OCI-LY7 (cell line): ENCODE measurements around the gene SYNGR1.

Experiments used
- EZH2phosphoT487 ChIP-seq: fragments of 200-600 bp; sonication (generic); IDR thresholded peaks from 2 replicates; pipeline ENCODE4 v1.6.1; 2018; ENCODE audit warnings: low read depth, borderline replicate concordance, mild to moderate bottlenecking, mixed run types, antibody characterized with exemption, low read length, moderate library complexity, mixed read lengths
- TF ChIP-seq, protein P1 (sequence below): fragments of 200-600 bp; sonication (generic); conservative IDR thresholded peaks from 2 replicates; pipeline ENCODE4 v1.5.1; 2014; ENCODE audit warnings: mild to moderate bottlenecking, antibody characterized with exemption, low read length, moderate library complexity, mixed read lengths

DNA sequence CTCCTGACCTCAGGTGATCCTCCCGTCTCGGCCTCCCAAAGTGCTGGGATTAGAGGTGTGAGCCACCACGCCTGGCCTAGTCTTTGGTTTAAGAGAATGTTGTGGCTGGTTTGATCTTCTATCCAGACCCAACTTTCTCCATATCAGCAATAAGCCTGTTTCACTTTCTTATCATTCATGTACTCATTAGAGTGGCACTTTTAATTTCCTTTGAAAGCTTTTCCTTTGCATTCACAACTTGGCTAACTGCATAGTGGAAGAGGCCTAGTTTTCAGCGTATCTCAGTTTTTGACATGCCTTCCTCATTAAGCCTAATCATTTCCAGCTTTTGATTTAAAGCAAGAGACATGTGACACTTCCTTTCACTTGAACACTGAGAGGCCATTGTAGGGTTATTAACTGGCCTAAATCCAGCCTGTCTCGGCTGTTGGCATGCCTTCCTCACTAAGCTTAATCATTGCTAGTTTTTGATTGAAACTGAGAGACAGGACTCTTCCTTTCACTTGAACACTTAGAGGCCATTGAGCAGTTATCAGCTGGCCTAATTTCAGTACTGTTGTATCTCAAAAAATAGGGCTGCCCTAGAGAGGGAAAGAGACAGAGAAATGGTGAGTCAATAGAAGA lies 17.2 kb upstream of the SYNGR1 start:
- TF ChIP-seq, protein P1, sequence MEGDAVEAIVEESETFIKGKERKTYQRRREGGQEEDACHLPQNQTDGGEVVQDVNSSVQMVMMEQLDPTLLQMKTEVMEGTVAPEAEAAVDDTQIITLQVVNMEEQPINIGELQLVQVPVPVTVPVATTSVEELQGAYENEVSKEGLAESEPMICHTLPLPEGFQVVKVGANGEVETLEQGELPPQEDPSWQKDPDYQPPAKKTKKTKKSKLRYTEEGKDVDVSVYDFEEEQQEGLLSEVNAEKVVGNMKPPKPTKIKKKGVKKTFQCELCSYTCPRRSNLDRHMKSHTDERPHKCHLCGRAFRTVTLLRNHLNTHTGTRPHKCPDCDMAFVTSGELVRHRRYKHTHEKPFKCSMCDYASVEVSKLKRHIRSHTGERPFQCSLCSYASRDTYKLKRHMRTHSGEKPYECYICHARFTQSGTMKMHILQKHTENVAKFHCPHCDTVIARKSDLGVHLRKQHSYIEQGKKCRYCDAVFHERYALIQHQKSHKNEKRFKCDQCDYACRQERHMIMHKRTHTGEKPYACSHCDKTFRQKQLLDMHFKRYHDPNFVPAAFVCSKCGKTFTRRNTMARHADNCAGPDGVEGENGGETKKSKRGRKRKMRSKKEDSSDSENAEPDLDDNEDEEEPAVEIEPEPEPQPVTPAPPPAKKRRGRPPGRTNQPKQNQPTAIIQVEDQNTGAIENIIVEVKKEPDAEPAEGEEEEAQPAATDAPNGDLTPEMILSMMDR = no peak
- TF ChIP-seq EZH2phosphoT487 = no peak
